Ishikawa (cell line): ENCODE results near the gene ATP13A3.

Source experiments
- EP300 ChIP-seq: IDR thresholded peaks from 2 replicates; pipeline ENCODE4 v1.6.1; 2012; ENCODE audit warnings: borderline replicate concordance
- MAX ChIP-seq: IDR thresholded peaks from 2 replicates; pipeline ENCODE4 v1.6.1; 2012
- NFIC ChIP-seq: IDR thresholded peaks from 2 replicates; pipeline ENCODE4 v1.6.1; 2012
- REST ChIP-seq: IDR thresholded peaks from 2 replicates; pipeline ENCODE4 v1.6.1; 2012; ENCODE audit warnings: low read depth, mild to moderate bottlenecking
- TAF1 ChIP-seq: IDR thresholded peaks from 2 replicates; pipeline ENCODE4 v1.6.1; 2012; ENCODE audit warnings: low read depth, mild to moderate bottlenecking
- TEAD4 ChIP-seq: IDR thresholded peaks from 2 replicates; pipeline ENCODE4 v1.6.1; 2012
- YY1 ChIP-seq: IDR thresholded peaks from 2 replicates; pipeline ENCODE4 v1.6.1; 2012; ENCODE audit warnings: low read depth
- ZBTB7A ChIP-seq: IDR thresholded peaks from 2 replicates; pipeline ENCODE4 v1.6.1; 2012; ENCODE audit warnings: low read depth

- no peak for TF ChIP-seq MAX
- TF ChIP-seq TAF1: no peak
- no peak for TF ChIP-seq ZBTB7A
- TF ChIP-seq TEAD4: no peak
- TF ChIP-seq EP300: no peak
- no peak for TF ChIP-seq REST
- no peak for TF ChIP-seq YY1
- no peak for TF ChIP-seq NFIC
Observed at GRCh38 chr3:194407423-194407822, 79.4 kb downstream of the ATP13A3 start.
